Measurements from ENCODE around the gene CDH12.

- TF ChIP-seq EZH2 (IDR thresholded peaks at IDR 0.05; ENCODE audit: insufficient read depth, poor library complexity, severe bottlenecking) (no peak), EZH2phosphoT487 (IDR thresholded peaks at IDR 0.05; ENCODE audit: insufficient read depth, low read depth) (no peak)
These were observed 73.6 kb downstream of the CDH12 start for GRCh38 chr5:22779499-22779898.
